Sciatic nerve (tissue), 2 donors: ENCODE results near the gene LIPN. TPM values are rescaled to one million over a fixed set of nuclear protein-coding genes. Genes with fewer than 3 reads are reported as not detected.
A peak's percentile ranks its signal among the peaks of the same experiment; 100 is the strongest.

Experiments used
- ATAC-seq: fragments of 200-7000 bp; cut with Tn5 transposase; one replicate; pipeline ENCODE4 v1.9.1; 2020; ENCODE audit warnings: mild to moderate bottlenecking, moderate library complexity
- DNase-seq: peaks from one replicate; pipeline ENCODE4 v3.0.0-alpha.2; 2020; ENCODE audit warnings: low spot score
- intact Hi-C: fragments of 100-400 bp; cut with DNase I; formaldehyde crosslinking; loops from one replicate; pipeline ENCODE4 v1.14.2; 2022
- total RNA-seq: library from RNA; stranded (reverse); fragmentation: NEBNext Ultra II Directional; extraction: Animal tissue kit (Norgen Biotek cat#: 25700); gene quantifications from one replicate; pipeline ENCODE4 v1.2.1, GENCODE V29; 2021
- donor health status: DM: no; HTN: no; CAD: no.
- donor health status: DM: no; HTN: no; CAD: no.

Gene LIPN
- total RNA-seq, 1 donor from 2014 or later = 0.31 TPM

- ATAC-seq (no peak), DNase-seq (no peak)
- intact Hi-C loops = no loop called here
These were observed 21.4 kb downstream of the LIPN start for GRCh38 chr10:88781206-88781605.

DNA sequence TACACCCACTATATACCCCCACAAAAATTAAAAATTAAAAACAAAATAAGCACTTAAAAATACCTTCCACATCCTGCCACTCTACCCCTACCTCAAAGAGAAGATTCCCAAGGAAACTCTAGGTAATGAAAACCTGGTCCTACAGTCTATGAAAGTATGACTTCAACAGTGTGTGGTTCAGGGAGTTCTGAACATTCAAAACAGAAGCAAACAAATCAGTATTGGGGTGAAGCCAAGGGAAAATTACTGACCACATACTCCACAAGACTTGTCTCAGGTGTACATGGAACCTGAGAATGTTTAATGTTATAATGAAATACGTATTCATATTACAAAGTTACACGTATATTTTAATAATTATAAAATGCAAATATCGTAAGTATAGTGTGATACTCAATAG is 22.4 kb downstream of the LIPN start:
- ATAC-seq (no peak), DNase-seq (no peak)
- intact Hi-C loops = no loop called here

- intact Hi-C loops = no loop called here
- DNase-seq = no peak
- no peak for ATAC-seq
These were observed 23.9 kb downstream of the LIPN start for GRCh38 chr10:88783724-88784123.

DNA sequence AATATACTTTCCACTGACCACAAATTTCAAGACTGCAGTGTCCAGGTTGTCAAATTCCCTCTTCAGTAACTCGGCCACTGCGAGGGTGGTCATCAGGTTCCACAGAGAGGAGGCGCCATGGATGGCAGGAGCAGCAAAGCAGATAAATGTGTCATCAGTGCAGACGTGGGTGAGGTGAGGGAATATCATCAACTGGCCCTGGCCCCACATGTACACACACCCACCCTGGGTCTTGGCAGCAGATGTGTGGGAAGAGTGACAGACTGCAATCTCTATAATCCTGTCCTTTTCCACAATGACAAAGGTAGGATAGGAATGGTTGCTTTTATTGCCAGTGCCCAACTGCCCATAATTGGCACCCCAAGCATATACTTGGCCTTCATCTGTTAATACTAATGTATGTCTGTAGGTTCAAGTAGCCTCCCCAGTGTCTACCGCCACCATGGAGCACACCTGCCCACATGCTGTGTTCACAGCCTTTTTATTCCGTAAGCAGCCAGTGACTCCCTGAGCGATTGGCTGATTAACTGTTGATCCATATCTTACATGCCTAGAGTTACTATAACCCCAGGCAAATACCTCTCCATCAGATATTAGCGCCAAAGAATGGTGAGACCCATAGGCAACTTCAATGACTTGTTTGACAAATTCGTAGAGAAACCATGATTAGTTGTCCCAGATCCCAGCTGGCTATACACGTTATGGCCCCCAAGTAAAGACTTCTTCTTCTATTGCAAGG is 26.4 kb downstream of the LIPN start:
- intact Hi-C loops = no loop called here
- no peak for ATAC-seq

DNA sequence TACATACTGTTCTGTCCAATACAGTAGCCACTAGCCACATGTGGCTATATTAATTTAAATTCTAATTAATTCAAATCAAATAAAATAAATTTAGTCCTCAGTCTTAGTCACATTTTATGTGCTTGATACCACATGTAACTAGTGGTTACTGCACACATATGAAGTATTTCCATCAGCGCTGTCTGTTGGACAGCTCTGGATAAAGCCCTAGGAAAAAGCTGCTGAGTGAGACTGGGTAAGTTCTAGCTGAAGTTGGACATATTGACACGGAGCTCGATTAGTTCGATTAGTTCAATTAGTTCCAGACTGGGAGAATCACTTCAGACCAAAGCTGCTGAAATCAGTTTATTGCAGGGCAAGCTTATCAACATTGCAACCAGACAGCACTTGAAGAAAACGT is 27.6 kb downstream of the LIPN start:
- intact Hi-C loops = no loop called here
- ATAC-seq = no peak
- no peak for DNase-seq

More for the DNA sequence above, 26.4 kb downstream of the LIPN start:
- no peak for DNase-seq

DNA sequence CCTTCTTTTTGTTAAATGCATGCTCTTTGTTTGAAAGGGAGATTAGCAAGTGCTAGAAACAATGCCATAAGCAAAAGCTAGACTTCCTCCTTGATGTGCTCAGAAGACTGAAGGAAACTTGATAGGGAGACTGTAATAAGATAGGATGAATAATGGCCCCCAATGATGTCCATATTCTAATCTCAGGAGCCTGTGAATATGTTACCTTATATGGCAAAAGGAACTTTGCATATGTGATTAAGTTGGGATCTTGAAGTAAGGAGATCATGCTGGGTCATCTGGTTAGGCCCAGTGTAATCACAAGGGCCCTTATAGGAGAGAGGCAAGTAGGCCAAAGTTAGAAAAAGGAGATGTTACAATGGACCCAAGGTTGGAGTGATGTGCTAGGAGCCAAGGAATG is 29.1 kb downstream of the LIPN start:
- DNase-seq (no peak), ATAC-seq (no peak)
- intact Hi-C loops = no loop called here

GRCh38 chr10:88791924-88792323 is 32.1 kb downstream of the LIPN start:
- intact Hi-C loops = no loop called here
- DNase-seq = no peak
- no peak for ATAC-seq

GRCh38 chr10:88792661-88793060 is 32.8 kb downstream of the LIPN start:
- intact Hi-C loops = no loop called here
- ATAC-seq = peak; percentile 80
- DNase-seq = no peak

DNA sequence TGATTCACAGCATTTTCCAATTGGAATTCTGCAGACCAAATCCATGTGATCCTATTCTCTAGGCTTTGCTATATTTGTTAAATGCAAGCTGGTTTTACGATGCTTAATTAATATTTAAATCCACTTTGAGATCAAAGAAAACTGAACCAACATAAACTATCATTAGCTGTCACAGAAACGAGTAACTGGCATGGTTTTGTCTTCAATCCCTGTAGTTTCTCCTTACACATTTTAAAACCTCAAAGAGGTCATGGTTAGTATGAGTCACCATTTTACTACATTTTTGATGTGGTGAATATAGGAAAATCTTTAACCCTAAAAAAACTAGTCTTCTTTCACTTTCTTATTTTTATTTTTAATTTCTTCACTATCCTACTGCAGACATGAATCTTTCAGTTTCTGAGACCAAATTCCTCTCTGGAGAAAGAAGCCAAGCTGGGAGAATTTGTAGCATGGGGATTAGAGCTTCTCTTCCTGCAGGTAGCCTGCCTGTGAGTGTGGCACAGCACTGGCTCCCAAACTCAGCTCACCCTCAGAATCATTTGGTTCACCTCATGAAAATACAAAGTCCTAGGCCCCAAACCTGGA is 34.0 kb downstream of the LIPN start:
- intact Hi-C loops = no loop called here
- ATAC-seq = no peak

GRCh38 chr10:88794731-88795130 is 34.9 kb downstream of the LIPN start:
- DNase-seq (no peak), ATAC-seq (no peak)
- intact Hi-C loops = no loop called here

More for the DNA sequence above, 34.0 kb downstream of the LIPN start:
- no peak for DNase-seq

GRCh38 chr10:88800152-88801125 is 40.6 kb downstream of the LIPN start:
- DNase-seq (no peak), ATAC-seq (no peak)
- intact Hi-C loops = no loop called here

DNA sequence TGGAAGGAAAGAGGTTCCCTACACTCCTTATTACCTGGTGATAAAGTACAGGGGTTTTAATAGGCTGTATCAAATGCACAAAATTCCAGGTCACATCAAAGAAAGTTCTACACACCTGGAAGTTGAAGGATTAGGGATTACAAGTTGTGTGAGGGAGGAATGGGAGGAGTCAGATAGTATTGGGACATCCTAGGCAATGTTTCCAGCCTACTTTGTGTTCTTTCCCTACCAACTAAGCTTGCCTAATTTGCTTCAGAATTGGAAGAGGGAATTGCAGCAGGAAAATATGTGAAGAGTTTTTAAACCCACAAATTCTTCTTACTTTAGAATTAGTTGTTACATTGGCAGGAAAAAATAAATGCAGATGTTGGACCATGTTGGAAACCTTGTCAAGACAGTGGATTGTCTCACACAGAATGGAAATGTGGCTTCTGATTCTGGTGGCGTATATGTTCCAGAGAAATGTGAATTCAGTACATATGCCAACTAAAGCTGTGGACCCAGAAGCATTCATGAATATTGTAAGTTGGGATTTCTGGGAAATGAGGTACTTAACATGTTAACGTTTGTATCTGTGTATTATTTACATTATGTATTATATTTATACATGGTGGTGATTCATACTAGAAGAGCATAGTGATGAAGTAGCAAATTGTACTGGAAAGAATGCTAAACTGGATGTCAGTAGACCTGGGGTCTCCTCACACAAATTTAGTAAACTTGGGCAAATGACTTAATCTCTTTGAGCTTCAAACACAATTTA is 42.9 kb downstream of the LIPN start, which contains the start of gene LIPM:
Gene LIPM (plus strand): TSS at position 208 of the 763 bp plus-strand sequence. CDS start 167 bp downstream, at position 375.
- no peak for ATAC-seq
- intact Hi-C loops = no loop called here

GRCh38 chr10:88803641-88804040 is 43.8 kb downstream of the LIPN start:
- ATAC-seq = no peak

More for the DNA sequence above, 42.9 kb downstream of the LIPN start, which contains the start of gene LIPM:
- no peak for DNase-seq

DNA sequence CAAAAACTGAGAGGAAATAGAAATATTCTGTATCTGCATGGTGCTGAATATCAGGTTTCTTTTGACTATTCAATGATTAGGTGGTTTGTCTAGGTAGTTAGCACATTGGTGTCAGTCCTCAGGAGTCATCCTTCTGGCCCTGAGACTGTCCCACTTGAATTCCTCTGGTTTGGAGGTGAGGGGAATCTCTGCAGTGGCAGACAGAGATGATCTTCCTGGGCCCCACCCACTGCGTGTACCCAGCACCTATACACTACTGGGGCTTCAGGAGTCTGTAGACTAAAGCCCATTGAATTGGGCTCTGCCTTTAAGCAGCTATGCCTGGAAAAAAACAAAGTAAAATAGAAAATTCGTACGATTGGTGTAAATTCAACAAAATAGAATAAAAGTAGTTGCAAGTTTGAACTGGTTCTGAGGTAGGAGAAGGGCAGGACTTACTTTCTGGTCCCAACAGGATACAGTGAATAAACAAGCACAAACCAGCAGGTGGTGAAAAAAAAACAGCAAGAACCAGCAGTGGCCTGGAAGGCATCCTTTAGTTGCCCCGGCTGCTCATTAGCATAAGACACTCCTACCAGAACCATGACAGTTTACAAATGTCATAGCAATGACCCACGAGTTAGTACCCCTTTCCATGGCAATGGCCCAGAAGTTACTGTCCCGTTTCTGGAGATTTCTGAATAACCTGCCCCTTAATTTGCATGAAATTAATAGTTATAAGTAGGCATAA is 44.4 kb downstream of the LIPN start:
- ATAC-seq = no peak
- intact Hi-C loops = no loop called here

More at GRCh38 chr10:88803641-88804040, 43.8 kb downstream of the LIPN start:
- intact Hi-C loops = no loop called here
- no peak for DNase-seq

GRCh38 chr10:88805361-88805760 is 45.5 kb downstream of the LIPN start:
- no peak for ATAC-seq

More for the DNA sequence above, 44.4 kb downstream of the LIPN start:
- DNase-seq = no peak

GRCh38 chr10:88805924-88806323 is 46.1 kb downstream of the LIPN start:
- no peak for DNase-seq
- ATAC-seq = no peak
- intact Hi-C loops = no loop called here

More at GRCh38 chr10:88805361-88805760, 45.5 kb downstream of the LIPN start:
- intact Hi-C loops = no loop called here
- DNase-seq = no peak

- DNase-seq = no peak
- intact Hi-C loops = no loop called here
- no peak for ATAC-seq
These were observed 49.8 kb downstream of the LIPN start for GRCh38 chr10:88809621-88810020.
